K562 (cell line): Measurements from ENCODE around the gene PIP5K1B. TPM values are rescaled to one million over a fixed set of nuclear protein-coding genes. Genes with fewer than 3 reads are reported as not detected.

ENCODE experiments used
- ATAC-seq: fragments of 200-7000 bp; cut with Tn5 transposase; 3 replicates; pipeline ENCODE4 v1.9.1; 2020; ENCODE audit warnings: moderate library complexity
- BruUV-seq: library from RNA; stranded (reverse); fragments of 400-500 nt; replicated peaks from 2 replicates; lab custom pipeline; 2021; lab: Mats Ljungman, UMichigan
- CTCF ChIA-PET: fragments of 300-600 bp; formaldehyde crosslinking; extraction: SDS; loops from one replicate; lab custom pipeline; 2021; ENCODE audit warnings: low intra/inter-chr PET ratio; lab: Yijun Ruan, JAX
- POLR2A ChIA-PET: fragments of 300-600, 350-650 bp; sonication (Branson Sonifier 250); formaldehyde crosslinking; extraction: SDS; loops from one replicate; lab custom pipeline; 2021; ENCODE audit warnings: antibody characterized with exemption, inconsistent platforms; lab: Yijun Ruan, JAX
- DNase-seq, 4 experiments: peaks; one replicate each; pipeline versions ENCODE4 v3.0.0 to v3.0.0-alpha.2; 2011 to 2018; ENCODE audit warnings: low spot score in 3 of 4, mixed read lengths in 3 of 4; ENCODE audit errors: extremely low read depth in 1 of 4
- FAIRE-seq: peaks from 2 replicates; lab custom pipeline; 2011; peaks lifted over from hg19 to GRCh38; lab: Jason Lieb, UNC
- H2AFZ ChIP-seq: 2 replicates; pipeline ENCODE4 v1.6.0; 2011; ENCODE audit warnings: low read depth, low read length, control low read depth, inconsistent platforms
- H3K27ac ChIP-seq: fragments of 200-600 bp; 3 replicates; pipeline ENCODE4 v1.8.0; 2011; ENCODE audit warnings: low read depth, mild to moderate bottlenecking, control low read depth, inconsistent platforms, low read length, moderate library complexity, mixed read lengths; ENCODE audit errors: extremely low read depth
- H3K27me3 ChIP-seq, 2 experiments: fragments of 300-600 bp in 1 of 2; 2 replicates in 1 of 2; 3 replicates in 1 of 2; pipeline versions ENCODE4 v1.6.0 to v1.8.0; 2011; ENCODE audit warnings: inconsistent platforms in 2 of 2, low read length in 2 of 2, mild to moderate bottlenecking in 1 of 2, mixed read lengths in 1 of 2, moderate library complexity in 1 of 2; ENCODE audit not compliant: control insufficient read depth in 2 of 2, insufficient read depth in 2 of 2
- H3K36me3 ChIP-seq: fragments of 300-600 bp; 3 replicates; pipeline ENCODE4 v1.8.0; 2011; ENCODE audit warnings: mild to moderate bottlenecking, low read length, inconsistent platforms; ENCODE audit not compliant: control insufficient read depth, insufficient read depth
- H3K4me1 ChIP-seq, 2 experiments: fragments of 200-600 bp in 1 of 2; replicated peaks in 1 of 2; 2 replicates in 1 of 2; 3 replicates in 1 of 2; pipeline versions ENCODE4 v1.5.1 to v1.8.0; 2011; ENCODE audit warnings: inconsistent platforms in 2 of 2, low read length in 2 of 2, mild to moderate bottlenecking in 1 of 2, mixed read lengths in 1 of 2, moderate library complexity in 1 of 2; ENCODE audit not compliant: control insufficient read depth in 2 of 2, insufficient read depth in 2 of 2
- H3K4me2 ChIP-seq: 2 replicates; pipeline ENCODE4 v1.6.1; 2011; ENCODE audit warnings: low read length, control low read depth, inconsistent platforms, mixed read lengths; ENCODE audit not compliant: insufficient read depth
- H3K4me3 ChIP-seq: fragments of 200-600 bp; sonication (generic), shearing (Covaris generic); 2 replicates; pipeline ENCODE4 v1.5.1; 2016; ENCODE audit warnings: control low read depth, inconsistent platforms
- H3K79me2 ChIP-seq: fragments of 200-600 bp; 3 replicates; pipeline ENCODE4 v1.8.0; 2011; ENCODE audit warnings: low read length, inconsistent platforms; ENCODE audit not compliant: control insufficient read depth, insufficient read depth
- H3K9ac ChIP-seq, 2 experiments: 2 replicates each; pipeline versions ENCODE4 v1.6.0 to v1.6.1; 2011; ENCODE audit warnings: low read depth in 2 of 2, low read length in 2 of 2, control low read depth in 1 of 2, inconsistent platforms in 1 of 2, mild to moderate bottlenecking in 1 of 2, mixed read lengths in 1 of 2; ENCODE audit not compliant: insufficient read depth in 1 of 2
- H3K9me1 ChIP-seq: one replicate; pipeline ENCODE4 v1.6.0; 2011; ENCODE audit warnings: inconsistent platforms, mild to moderate bottlenecking, low read length, moderate library complexity; ENCODE audit not compliant: control insufficient read depth, insufficient read depth
- H3K9me3 ChIP-seq: replicated peaks from 2 replicates; pipeline ENCODE4 v1.5.1; 2011; ENCODE audit warnings: low read depth, low read length, inconsistent platforms; ENCODE audit not compliant: control insufficient read depth, insufficient read depth
- H4K20me1 ChIP-seq: replicated peaks from 2 replicates; pipeline ENCODE4 v1.6.1; 2011; ENCODE audit warnings: low read length, inconsistent platforms, mixed read lengths; ENCODE audit not compliant: control insufficient read depth, insufficient read depth
- DDX20 ChIP-seq: fragments of 450-650 bp; IDR thresholded peaks from 2 replicates; pipeline ENCODE4 v1.6.1; 2016; ENCODE audit warnings: missing genetic modification characterization, low read depth, mild to moderate bottlenecking, missing compliant biosample characterization, moderate library complexity
- DEAF1 ChIP-seq: fragments of 450-650 bp; formaldehyde crosslinking; IDR thresholded peaks from 2 replicates; pipeline ENCODE4 v1.4.0; 2020; ENCODE audit warnings: mild to moderate bottlenecking, moderate library complexity
- KLF10 ChIP-seq: fragments of 250-450 bp; sonication (Bioruptor Pico); IDR thresholded peaks from 2 replicates; pipeline ENCODE4 v1.6.1; 2021; ENCODE audit warnings: matching md5 sums
- NKRF ChIP-seq: fragments of 450-650 bp; IDR thresholded peaks from 2 replicates; pipeline ENCODE4 v1.6.1; 2016; ENCODE audit warnings: borderline replicate concordance
- SAP30 ChIP-seq: fragments of 200-600 bp; sonication (generic); IDR thresholded peaks from 2 replicates; pipeline ENCODE4 v1.6.1; 2012; ENCODE audit warnings: borderline replicate concordance, low read depth, mild to moderate bottlenecking, moderate library complexity, low read length, control low read depth, inconsistent platforms; ENCODE audit not compliant: insufficient read depth, poor library complexity, severe bottlenecking
- TBL1XR1 ChIP-seq, 2 experiments: IDR thresholded peaks; 2 replicates each; pipeline ENCODE4 v1.6.1; 2012; ENCODE audit warnings: improper control_type of control experiment in 2 of 2, low read length in 2 of 2, mild to moderate bottlenecking in 1 of 2
- TCFL5 ChIP-seq: fragments of 250-450 bp; sonication (Bioruptor Pico); conservative IDR thresholded peaks from 2 replicates; pipeline ENCODE4 v1.6.1; 2021; ENCODE audit warnings: mild to moderate bottlenecking, moderate library complexity, matching md5 sums
- ZBTB49 ChIP-seq: sonication (generic); formaldehyde crosslinking; IDR thresholded peaks from 2 replicates; pipeline ENCODE4 v1.8.0; 2022; ENCODE audit warnings: missing genetic modification reagents, mild to moderate bottlenecking, borderline replicate concordance
- WGBS: fragments of 100-300 bp; shearing (Covaris generic); methylation state at CpG from one replicate; pipeline ENCODE4 v1.1.6; 2016; ENCODE audit warnings: low coverage, mixed read lengths; ENCODE audit not compliant: insufficient coverage; ENCODE audit errors: missing lambda C conversion rate; 5-methylcytosine and 5-hydroxymethylcytosine counted together
- in situ Hi-C: fragments of 300-500 bp; cut with MboI; formaldehyde crosslinking; loops from 4 replicates; pipeline ENCODE4 v1.15.0; 2018; ENCODE audit warnings: inconsistent platforms, mixed read lengths
- intact Hi-C: fragments of 100-400 bp; cut with micrococcal nuclease; formaldehyde crosslinking; loops from 2 replicates; pipeline ENCODE4 v1.14.2; 2022
- polyA plus RNA-seq, 8 experiments: library from polyadenylated mRNA; depleted of rRNA in 4 of 8; stranded (reverse) in 5 of 8; unstranded in 3 of 8; fragments of >200 nt; fragmentation: Nextera tagmentation in 2 of 8; fragmentation: Illumina TruSeq in 1 of 8; extraction: Ambion mirVana in 2 of 8; extraction: Trizol in 1 of 8; gene quantifications; 2 replicates each; pipeline versions ENCODE4 v1.2.1 to v1.2.3, GENCODE V29; 2011 to 2014; ENCODE audit warnings: inconsistent platforms in 1 of 8, missing spikeins in 1 of 8
- total RNA-seq, 7 experiments: library from RNA; depleted of rRNA in 6 of 7; stranded (reverse); fragments of >200 nt in 6 of 7; fragmentation: Illumina TruSeq in 2 of 7; extraction: Trizol in 2 of 7; gene quantifications; 2 replicates each; pipeline versions ENCODE4 v1.2.1 to v1.2.3, GENCODE V29; 2011 to 2021; ENCODE audit warnings: low replicate concordance in 1 of 7
- TF ChIP-seq, protein P1 (sequence below): IDR thresholded peaks from 3 replicates; pipeline ENCODE4 v1.6.1; 2011; ENCODE audit warnings: borderline replicate concordance, mild to moderate bottlenecking; ENCODE audit not compliant: insufficient read length, insufficient read depth
- TF ChIP-seq, protein P2 (sequence below): fragments of 450-650 bp; conservative IDR thresholded peaks from 2 replicates; pipeline ENCODE4 v1.6.1; 2016; ENCODE audit warnings: missing genetic modification characterization, low read depth, mild to moderate bottlenecking, missing compliant biosample characterization, moderate library complexity
- TF ChIP-seq, protein P3 (sequence below): fragments of 250-450 bp; sonication (Bioruptor Pico); IDR thresholded peaks from 2 replicates; pipeline ENCODE4 v1.8.0; 2021; ENCODE audit warnings: mild to moderate bottlenecking, moderate library complexity

Gene PIP5K1B
- total and polyA plus RNA-seq, 9 of the 15 experiments (the other 6 are each of a cell fraction or from before 2014, with no cell fraction given): 3.1 to 12.9 (median 7.4) TPM

- POLR2A ChIA-PET: interaction anchor here (0.6 kb wide), 1 partner anchor 132 kb away, joined by 3 read pairs; no protein-coding TSS in a partner anchor
- Histone ChIP-seq H4K20me1 (no peaks in the 10 kb centered on the region), H3K36me3 (no peaks in the 10 kb centered on the region), H3K27ac (no peak overlapping the region), H3K4me1 (no peaks in the 10 kb centered on the region)
- CTCF ChIA-PET: no interaction called here
- intact Hi-C loops (no loop called here), in situ Hi-C loops (no loop called here)
- no TSS peak for BruUV-seq
- TF ChIP-seq SAP30 (no peak), TCFL5 (CRISPR knock-in tag) (no peak), ZBTB49 (no peak), TBL1XR1 (IDR thresholded peaks at IDR 0.05; ENCODE audit: low read length in 2 of 2) (no peak), KLF10 (CRISPR knock-in tag) (no peak), DEAF1 (no peak), DDX20 (tag) (no peak), NKRF (no peak)
- TF ChIP-seq, protein P1, sequence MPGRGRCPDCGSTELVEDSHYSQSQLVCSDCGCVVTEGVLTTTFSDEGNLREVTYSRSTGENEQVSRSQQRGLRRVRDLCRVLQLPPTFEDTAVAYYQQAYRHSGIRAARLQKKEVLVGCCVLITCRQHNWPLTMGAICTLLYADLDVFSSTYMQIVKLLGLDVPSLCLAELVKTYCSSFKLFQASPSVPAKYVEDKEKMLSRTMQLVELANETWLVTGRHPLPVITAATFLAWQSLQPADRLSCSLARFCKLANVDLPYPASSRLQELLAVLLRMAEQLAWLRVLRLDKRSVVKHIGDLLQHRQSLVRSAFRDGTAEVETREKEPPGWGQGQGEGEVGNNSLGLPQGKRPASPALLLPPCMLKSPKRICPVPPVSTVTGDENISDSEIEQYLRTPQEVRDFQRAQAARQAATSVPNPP: no peak
- TF ChIP-seq, protein P2, sequence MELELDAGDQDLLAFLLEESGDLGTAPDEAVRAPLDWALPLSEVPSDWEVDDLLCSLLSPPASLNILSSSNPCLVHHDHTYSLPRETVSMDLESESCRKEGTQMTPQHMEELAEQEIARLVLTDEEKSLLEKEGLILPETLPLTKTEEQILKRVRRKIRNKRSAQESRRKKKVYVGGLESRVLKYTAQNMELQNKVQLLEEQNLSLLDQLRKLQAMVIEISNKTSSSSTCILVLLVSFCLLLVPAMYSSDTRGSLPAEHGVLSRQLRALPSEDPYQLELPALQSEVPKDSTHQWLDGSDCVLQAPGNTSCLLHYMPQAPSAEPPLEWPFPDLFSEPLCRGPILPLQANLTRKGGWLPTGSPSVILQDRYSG (tag): no peak
- TF ChIP-seq, protein P3, sequence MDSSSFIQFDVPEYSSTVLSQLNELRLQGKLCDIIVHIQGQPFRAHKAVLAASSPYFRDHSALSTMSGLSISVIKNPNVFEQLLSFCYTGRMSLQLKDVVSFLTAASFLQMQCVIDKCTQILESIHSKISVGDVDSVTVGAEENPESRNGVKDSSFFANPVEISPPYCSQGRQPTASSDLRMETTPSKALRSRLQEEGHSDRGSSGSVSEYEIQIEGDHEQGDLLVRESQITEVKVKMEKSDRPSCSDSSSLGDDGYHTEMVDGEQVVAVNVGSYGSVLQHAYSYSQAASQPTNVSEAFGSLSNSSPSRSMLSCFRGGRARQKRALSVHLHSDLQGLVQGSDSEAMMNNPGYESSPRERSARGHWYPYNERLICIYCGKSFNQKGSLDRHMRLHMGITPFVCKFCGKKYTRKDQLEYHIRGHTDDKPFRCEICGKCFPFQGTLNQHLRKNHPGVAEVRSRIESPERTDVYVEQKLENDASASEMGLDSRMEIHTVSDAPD (CRISPR knock-in tag): no peak
- TF ChIP-seq, all 486 proteins: peak for 0
- ATAC-seq (no peak), FAIRE-seq (no peak), DNase-seq (no peak)
- H3K27me3 ChIP-seq: no peaks in the 10 kb centered on the region; a peak in 1 of 5 replicates
- H3K9me3 ChIP-seq: no peaks in the 10 kb centered on the region
- H2AFZ ChIP-seq: no peak overlapping the region
- H3K9ac ChIP-seq: no peak overlapping the region
- whole genome bisulfite sequencing: 0% methylated on average over 2 of the region's 2 CpGs
- no peaks in the 10 kb centered on the region for H3K9me1 ChIP-seq
- H3K4me3 ChIP-seq: no peak overlapping the region
- no peak overlapping the region for H3K4me2 ChIP-seq
- no peaks in the 10 kb centered on the region for H3K79me2 ChIP-seq
These were observed 21.6 kb upstream of the PIP5K1B start for GRCh38 chr9:68683433-68683832.
